SK-N-SH treated with all-trans-retinoic acid at 6 μM for 48 hours (cell line): Measurements from ENCODE around the gene TRIM15.

Source experiments
- ATAC-seq: fragments of 200-7000 bp; cut with Tn5 transposase; 3 replicates; pipeline ENCODE4 v1.9.1; 2020; ENCODE audit warnings: mild to moderate bottlenecking, moderate library complexity
- ARNTL ChIP-seq: fragments of 450-650 bp; formaldehyde crosslinking; IDR thresholded peaks from 2 replicates; pipeline ENCODE4 v1.5.0; 2020; ENCODE audit warnings: low read depth, mild to moderate bottlenecking, moderate library complexity, borderline replicate concordance
- BACH2 ChIP-seq: fragments of 250-450 bp; sonication (Bioruptor Pico); IDR thresholded peaks from 2 replicates; pipeline ENCODE4 v1.9.0; 2021; ENCODE audit warnings: mild to moderate bottlenecking, borderline replicate concordance
- CREB5 ChIP-seq: fragments of 250-450 bp; sonication (Bioruptor Pico); IDR thresholded peaks from 2 replicates; pipeline ENCODE4 v1.5.1; 2020; ENCODE audit warnings: low read depth, mild to moderate bottlenecking, moderate library complexity
- CSDC2 ChIP-seq: fragments of 250-450 bp; sonication (Bioruptor Pico); IDR thresholded peaks from 2 replicates; pipeline ENCODE4 v1.5.0; 2020; ENCODE audit warnings: mild to moderate bottlenecking, moderate library complexity
- CSRNP3 ChIP-seq: fragments of 250-450 bp; sonication (Bioruptor Pico); IDR thresholded peaks from 2 replicates; pipeline ENCODE4 v1.5.1; 2021; ENCODE audit warnings: mild to moderate bottlenecking, moderate library complexity
- ESRRG ChIP-seq: fragments of 250-450 bp; sonication (Bioruptor Pico); IDR thresholded peaks from 2 replicates; pipeline ENCODE4 v1.6.1; 2021; ENCODE audit warnings: mild to moderate bottlenecking
- GLIS3 ChIP-seq: fragments of 250-450 bp; sonication (Bioruptor Pico); IDR thresholded peaks from 2 replicates; pipeline ENCODE4 v1.5.0; 2020; ENCODE audit warnings: mild to moderate bottlenecking, moderate library complexity
- ISL1 ChIP-seq: fragments of 250-450 bp; sonication (Bioruptor Pico); IDR thresholded peaks from 2 replicates; pipeline ENCODE4 v2.1.2; 2022; ENCODE audit warnings: mild to moderate bottlenecking, moderate library complexity
- OSR1 ChIP-seq: fragments of 250-450 bp; sonication (Bioruptor Pico); IDR thresholded peaks from 2 replicates; pipeline ENCODE4 v1.8.0; 2022; ENCODE audit warnings: moderate library complexity, mild to moderate bottlenecking, inconsistent platforms
- POU6F1 ChIP-seq: fragments of 250-450 bp; sonication (Bioruptor Pico); IDR thresholded peaks from 2 replicates; pipeline ENCODE4 v1.8.0; 2021; ENCODE audit warnings: low read depth, mild to moderate bottlenecking, moderate library complexity, borderline replicate concordance
- PPARA ChIP-seq: fragments of 250-450 bp; sonication (Bioruptor Pico); IDR thresholded peaks from 2 replicates; pipeline ENCODE4 v1.5.0; 2020; ENCODE audit warnings: mild to moderate bottlenecking, borderline replicate concordance
- RARB ChIP-seq: fragments of 250-450 bp; sonication (Bioruptor Pico); IDR thresholded peaks from 2 replicates; pipeline ENCODE4 v1.8.0; 2021; ENCODE audit warnings: mild to moderate bottlenecking, moderate library complexity
- SNAI2 ChIP-seq: fragments of 250-450 bp; sonication (Bioruptor Pico); IDR thresholded peaks from 2 replicates; pipeline ENCODE4 v1.5.0; 2020; ENCODE audit warnings: mild to moderate bottlenecking, moderate library complexity
- TOX ChIP-seq: fragments of 250-450 bp; sonication (Bioruptor Pico); IDR thresholded peaks from 2 replicates; pipeline ENCODE4 v1.8.0; 2021; ENCODE audit warnings: mild to moderate bottlenecking, moderate library complexity, borderline replicate concordance
- TSHZ2 ChIP-seq: fragments of 250-450 bp; sonication (Bioruptor Pico); IDR thresholded peaks from 2 replicates; pipeline ENCODE4 v1.5.0; 2020; ENCODE audit warnings: mild to moderate bottlenecking, moderate library complexity
- ZC3H10 ChIP-seq: fragments of 250-450 bp; sonication (Bioruptor Pico); IDR thresholded peaks from 2 replicates; pipeline ENCODE4 v1.5.1; 2021; ENCODE audit warnings: mild to moderate bottlenecking, moderate library complexity
- ZFP3 ChIP-seq: fragments of 250-450 bp; sonication (Bioruptor Pico); IDR thresholded peaks from 2 replicates; pipeline ENCODE4 v1.5.0; 2020; ENCODE audit warnings: mild to moderate bottlenecking, moderate library complexity
- ZFP30 ChIP-seq: fragments of 450-650 bp; formaldehyde crosslinking; IDR thresholded peaks from 2 replicates; pipeline ENCODE4 v1.5.0; 2022; ENCODE audit warnings: mild to moderate bottlenecking, moderate library complexity
- ZNF565 ChIP-seq: fragments of 450-650 bp; formaldehyde crosslinking; conservative IDR thresholded peaks from 2 replicates; pipeline ENCODE4 v1.5.0; 2020; ENCODE audit warnings: low read depth, mild to moderate bottlenecking, moderate library complexity
- ZNF70 ChIP-seq: fragments of 450-650 bp; formaldehyde crosslinking; IDR thresholded peaks from 2 replicates; pipeline ENCODE4 v1.5.0; 2020; ENCODE audit warnings: mild to moderate bottlenecking, moderate library complexity
- ZNF8 ChIP-seq: fragments of 450-650 bp; formaldehyde crosslinking; IDR thresholded peaks from 2 replicates; pipeline ENCODE4 v1.5.0; 2020; ENCODE audit warnings: mild to moderate bottlenecking, moderate library complexity

The TRIM15 gene

GRCh38 chr6:30185846-30186484 lies 22.6 kb downstream of the TRIM15 start:
- ATAC-seq, result no peak
- TF ChIP-seq TOX (CRISPR knock-in tag) (no peak), POU6F1 (CRISPR knock-in tag) (no peak), CREB5 (CRISPR knock-in tag) (no peak), RARB (CRISPR knock-in tag) (no peak), TSHZ2 (CRISPR knock-in tag) (no peak), CSRNP3 (CRISPR knock-in tag) (no peak), ZFP3 (CRISPR knock-in tag) (no peak), OSR1 (CRISPR knock-in tag) (no peak), ZNF565 (no peak), ZNF70 (CRISPR knock-in tag) (no peak), CSDC2 (CRISPR knock-in tag) (no peak), GLIS3 (CRISPR knock-in tag) (no peak), ZFP30 (no peak), BACH2 (no peak), PPARA (CRISPR knock-in tag) (no peak), ZNF8 (CRISPR knock-in tag) (no peak)

GRCh38 chr6:30188541-30188940 lies 25.2 kb downstream of the TRIM15 start:
- no peak for TF ChIP-seq ESRRG
- TF ChIP-seq BACH2, result no peak
- TF ChIP-seq ISL1 (CRISPR knock-in tag), result no peak
- no peak for TF ChIP-seq ZNF70 (CRISPR knock-in tag)
- no peak for TF ChIP-seq CREB5 (CRISPR knock-in tag)
- TF ChIP-seq RARB (CRISPR knock-in tag), result no peak
- no peak for TF ChIP-seq ARNTL (CRISPR knock-in tag)
- no peak for TF ChIP-seq ZFP30
- no peak for TF ChIP-seq CSRNP3 (CRISPR knock-in tag)
- no peak for TF ChIP-seq ZNF565
- no peak for TF ChIP-seq ZFP3 (CRISPR knock-in tag)
- TF ChIP-seq, all 23 proteins: peak for 0
- ATAC-seq, result no peak

- TF ChIP-seq ARNTL (CRISPR knock-in tag) (no peak), TSHZ2 (CRISPR knock-in tag) (no peak), BACH2 (no peak), TOX (CRISPR knock-in tag) (no peak), ZNF565 (no peak), RARB (CRISPR knock-in tag) (no peak), PPARA (CRISPR knock-in tag) (no peak), GLIS3 (CRISPR knock-in tag) (no peak), SNAI2 (CRISPR knock-in tag) (no peak), ESRRG (no peak), OSR1 (CRISPR knock-in tag) (no peak), ZNF8 (CRISPR knock-in tag) (no peak), ZNF70 (CRISPR knock-in tag) (no peak), ZC3H10 (CRISPR knock-in tag) (no peak)
- TF ChIP-seq, all 23 proteins: peak for 0
- ATAC-seq, result no peak; the same call in 2 of the 3 replicates
Measured at GRCh38 chr6:30192076-30192475, 28.7 kb downstream of the TRIM15 start.
